HepG2 (cell line): ENCODE results near the gene KRTAP12-3. TPM values are rescaled to one million over a fixed set of nuclear protein-coding genes. Genes with fewer than 3 reads are reported as not detected.

ENCODE experiments used
- ATAC-seq: fragments of 200-7000 bp; cut with Tn5 transposase; 3 replicates; pipeline ENCODE4 v1.9.1; 2020; ENCODE audit warnings: mild to moderate bottlenecking, moderate library complexity
- BruUV-seq: library from RNA; stranded (reverse); fragments of 400-500 nt; replicated peaks from 2 replicates; lab custom pipeline; 2021; lab: Mats Ljungman, UMichigan
- CTCF ChIA-PET: fragments of 300-600 bp; formaldehyde crosslinking; extraction: SDS; loops from one replicate; lab custom pipeline; 2021; ENCODE audit warnings: low total read pairs, inconsistent platforms, low intra/inter-chr PET ratio; lab: Yijun Ruan, JAX
- POLR2A ChIA-PET: fragments of 350-600 bp; sonication (Branson Sonifier 250); formaldehyde crosslinking; loops from one replicate; lab custom pipeline; 2020; ENCODE audit warnings: antibody characterized with exemption, inconsistent platforms; lab: Yijun Ruan, JAX
- DNase-seq: peaks from one replicate; pipeline ENCODE4 v3.0.0-alpha.2; 2015; ENCODE audit warnings: low spot score
- FAIRE-seq: peaks from 3 replicates; lab custom pipeline; 2011; peaks lifted over from hg19 to GRCh38; lab: Jason Lieb, UNC
- H2AFZ ChIP-seq: one replicate; pipeline ENCODE4 v1.6.1; 2011; ENCODE audit warnings: low read length, inconsistent platforms
- H3K27ac ChIP-seq: fragments of 300-600 bp; 3 replicates; pipeline ENCODE4 v1.8.0; 2011; ENCODE audit warnings: mixed run types, mild to moderate bottlenecking, mixed read lengths, low read length, inconsistent platforms; ENCODE audit not compliant: insufficient read depth; ENCODE audit errors: extremely low read length
- H3K27me3 ChIP-seq, 2 experiments: fragments of 200-600 bp in 1 of 2; 2 replicates in 1 of 2; 3 replicates in 1 of 2; pipeline versions ENCODE4 v1.6.0 to v1.8.0; 2011; ENCODE audit warnings: low read length in 2 of 2, mild to moderate bottlenecking in 2 of 2, moderate library complexity in 2 of 2, inconsistent platforms in 1 of 2; ENCODE audit not compliant: insufficient read depth in 2 of 2, control insufficient read depth in 1 of 2
- H3K36me3 ChIP-seq, 2 experiments: fragments of 200-600 bp in 1 of 2; replicated peaks in 1 of 2; 2 replicates in 1 of 2; 3 replicates in 1 of 2; pipeline versions ENCODE4 v1.5.1 to v1.8.0; 2011; ENCODE audit warnings: low read length in 2 of 2, inconsistent platforms in 1 of 2; ENCODE audit not compliant: insufficient read depth in 2 of 2, control insufficient read depth in 1 of 2
- H3K4me1 ChIP-seq: 2 replicates; pipeline ENCODE4 v1.5.1; 2012; ENCODE audit warnings: low read length, inconsistent platforms; ENCODE audit not compliant: insufficient read depth
- H3K4me2 ChIP-seq: 2 replicates; pipeline ENCODE4 v1.6.0; 2011; ENCODE audit warnings: low read depth, low read length, inconsistent platforms
- H3K4me3 ChIP-seq, 3 experiments: fragments of 200-600 bp in 1 of 3; sonication (generic), shearing (Covaris generic) in 1 of 3; replicated peaks in 1 of 3; 2 replicates each; pipeline ENCODE4 v1.5.1; 2011 to 2016; ENCODE audit warnings: low read length in 3 of 3, inconsistent platforms in 2 of 3, low read depth in 2 of 3, mild to moderate bottlenecking in 2 of 3, control low read depth in 1 of 3, mixed read lengths in 1 of 3; ENCODE audit not compliant: insufficient read depth in 1 of 3
- H3K79me2 ChIP-seq: one replicate; pipeline ENCODE4 v1.6.1; 2011; ENCODE audit warnings: low read length, inconsistent platforms; ENCODE audit not compliant: insufficient read depth
- H3K9ac ChIP-seq: 2 replicates; pipeline ENCODE4 v1.6.0; 2011; ENCODE audit warnings: mild to moderate bottlenecking, low read depth, low read length, inconsistent platforms; ENCODE audit not compliant: insufficient read depth
- H3K9me3 ChIP-seq: 2 replicates; pipeline ENCODE4 v1.5.1; 2012; ENCODE audit warnings: mild to moderate bottlenecking, low read length
- H4K20me1 ChIP-seq: 2 replicates; pipeline ENCODE4 v1.6.0; 2011; ENCODE audit warnings: inconsistent platforms, mild to moderate bottlenecking, low read length, moderate library complexity; ENCODE audit not compliant: insufficient read depth
- CHCHD3 ChIP-seq: sonication (generic); formaldehyde crosslinking; IDR thresholded peaks from 2 replicates; pipeline ENCODE4 v1.8.0; 2022; ENCODE audit warnings: mild to moderate bottlenecking, missing genetic modification reagents, moderate library complexity
- FOXA3 ChIP-seq: IDR thresholded peaks from 2 replicates; pipeline ENCODE4 v1.6.1; 2016; ENCODE audit warnings: missing genetic modification reagents, missing compliant biosample characterization
- RBM39 ChIP-seq: fragments of 200-400 bp; formaldehyde crosslinking; IDR thresholded peaks from one replicate; pipeline ENCODE4 v1.6.1; 2018; ENCODE audit warnings: antibody characterized with exemption, mild to moderate bottlenecking, low read depth, low read length; ENCODE audit not compliant: poor library complexity, severe bottlenecking
- SAFB2 ChIP-seq: sonication (generic); formaldehyde crosslinking; IDR thresholded peaks from 2 replicates; pipeline ENCODE4 v1.5.1; 2020; ENCODE audit warnings: missing genetic modification reagents, low read depth, mild to moderate bottlenecking, borderline replicate concordance
- TARDBP ChIP-seq: sonication (generic); formaldehyde crosslinking; IDR thresholded peaks from 2 replicates; pipeline ENCODE4 v1.8.0; 2022; ENCODE audit warnings: mild to moderate bottlenecking, missing genetic modification reagents
- ZFP37 ChIP-seq: sonication (generic); formaldehyde crosslinking; IDR thresholded peaks from 2 replicates; pipeline ENCODE4 v1.4.0; 2020; ENCODE audit warnings: missing genetic modification reagents, borderline replicate concordance
- ZFP62 ChIP-seq: sonication (generic); formaldehyde crosslinking; IDR thresholded peaks from 2 replicates; pipeline ENCODE4 v1.4.0; 2020; ENCODE audit warnings: missing genetic modification reagents
- ZNF446 ChIP-seq: sonication (generic); formaldehyde crosslinking; IDR thresholded peaks from 2 replicates; pipeline ENCODE4 v1.5.0; 2020; ENCODE audit warnings: mild to moderate bottlenecking, missing genetic modification reagents
- ZNF607 ChIP-seq: sonication (generic); formaldehyde crosslinking; IDR thresholded peaks from 2 replicates; pipeline ENCODE4 v1.5.1; 2020; ENCODE audit warnings: missing genetic modification reagents, mild to moderate bottlenecking, borderline replicate concordance
- ZSCAN9 ChIP-seq: IDR thresholded peaks from 2 replicates; pipeline ENCODE4 v1.6.1; 2016; ENCODE audit warnings: borderline replicate concordance
- WGBS: methylation state at CpG from one replicate; pipeline ENCODE4 v1.1.6; 2017; ENCODE audit warnings: low lambda C conversion rate; 5-methylcytosine and 5-hydroxymethylcytosine counted together
- in situ Hi-C: cut with HindIII; loops from 2 replicates; pipeline ENCODE4 v1.10.0; 2017; ENCODE audit warnings: low pct_unique_long_range_greater_than_20kb; ENCODE audit not compliant: extremely low pct_ligation_motif_present
- intact Hi-C: fragments of 100-400 bp; cut with micrococcal nuclease; formaldehyde crosslinking; loops from one replicate; pipeline ENCODE4 v1.10.0; 2022; ENCODE audit not compliant: unreplicated experiment
- polyA plus RNA-seq, 8 experiments: library from polyadenylated mRNA; depleted of rRNA in 3 of 8; stranded (reverse) in 7 of 8; unstranded in 1 of 8; fragments of >200 nt; fragmentation: Illumina TruSeq in 4 of 8; extraction: Trizol in 4 of 8; gene quantifications; 2 replicates each; pipeline versions ENCODE4 v1.2.1 to v1.2.3, GENCODE V29; 2011 to 2016; ENCODE audit warnings: low read depth in 4 of 8, missing spikeins in 1 of 8, mixed read lengths in 1 of 8; ENCODE audit not compliant: insufficient read depth in 1 of 8
- total RNA-seq, 5 experiments: library from RNA; depleted of rRNA; stranded (reverse); fragments of >200 nt; fragmentation: Illumina TruSeq; extraction: Trizol; gene quantifications; 2 replicates each; pipeline ENCODE4 v1.2.3, GENCODE V29; 2016; ENCODE audit warnings: low read depth in 1 of 5
- TF ChIP-seq, protein P1 (sequence below): sonication (generic); formaldehyde crosslinking; IDR thresholded peaks from 2 replicates; pipeline ENCODE4 v1.5.0; 2020; ENCODE audit warnings: missing genetic modification reagents
- TF ChIP-seq, protein P2 (sequence below): sonication (generic); formaldehyde crosslinking; IDR thresholded peaks from 2 replicates; pipeline ENCODE4 v1.8.0; 2022; ENCODE audit warnings: missing genetic modification reagents, mild to moderate bottlenecking, borderline replicate concordance

KRTAP12-3 gene
- total and polyA plus RNA-seq, 2 of the 13 experiments (the other 11 are each of a cell fraction or from before 2014, with no cell fraction given), result not detected

GRCh38 chr21:44699502-44700001 lies 41.8 kb downstream of the KRTAP12-3 start:
- DNase-seq (no peak), FAIRE-seq (no peak), ATAC-seq (no peak)
- POLR2A ChIA-PET, result no interaction called here
- no peak overlapping the region for H3K9ac ChIP-seq
- no peak overlapping the region for H2AFZ ChIP-seq
- H3K27ac ChIP-seq, result no peak overlapping the region
- no peaks in the 10 kb centered on the region for H4K20me1 ChIP-seq
- no peaks in the 10 kb centered on the region for H3K36me3 ChIP-seq
- CTCF ChIA-PET, result no interaction called here
- H3K27me3 ChIP-seq, result peaks cover 5 to 15% of the 10 kb centered on the region in 2 experiments; a peak in 2 of 5 replicates
- BruUV-seq, result no TSS peak
- H3K4me1 ChIP-seq, result peaks cover 95% of the 10 kb centered on the region
- intact Hi-C loops (loop anchor here (5.0 to 10.0 kb wide), 2 partner anchors 38 to 65 kb away; partner anchors contain the start of gene KRTAP10-10), in situ Hi-C loops (no loop called here)
- H3K4me3 ChIP-seq, result no peak overlapping the region
- no peak overlapping the region for H3K4me2 ChIP-seq
- WGBS, result 82% methylated on average over 17 of the region's 17 CpGs
- TF ChIP-seq ZFP62 (CRISPR knock-in tag), result no peak
- TF ChIP-seq SAFB2, result no peak
- TF ChIP-seq FOXA3 (CRISPR knock-in tag), result no peak
- TF ChIP-seq, protein P1, sequence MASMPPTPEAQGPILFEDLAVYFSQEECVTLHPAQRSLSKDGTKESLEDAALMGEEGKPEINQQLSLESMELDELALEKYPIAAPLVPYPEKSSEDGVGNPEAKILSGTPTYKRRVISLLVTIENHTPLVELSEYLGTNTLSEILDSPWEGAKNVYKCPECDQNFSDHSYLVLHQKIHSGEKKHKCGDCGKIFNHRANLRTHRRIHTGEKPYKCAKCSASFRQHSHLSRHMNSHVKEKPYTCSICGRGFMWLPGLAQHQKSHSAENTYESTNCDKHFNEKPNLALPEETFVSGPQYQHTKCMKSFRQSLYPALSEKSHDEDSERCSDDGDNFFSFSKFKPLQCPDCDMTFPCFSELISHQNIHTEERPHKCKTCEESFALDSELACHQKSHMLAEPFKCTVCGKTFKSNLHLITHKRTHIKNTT (CRISPR knock-in tag), result no peak
- no peaks in the 10 kb centered on the region for H3K79me2 ChIP-seq
- H3K9me3 ChIP-seq, result no peaks in the 10 kb centered on the region

- peak overlapping the region in 1 of 3 experiments; percentile 13; a peak in 1 of 6 replicates for H3K4me3 ChIP-seq
- no peak overlapping the region for H3K9ac ChIP-seq
- no peaks in the 10 kb centered on the region for H3K9me3 ChIP-seq
- H3K36me3 ChIP-seq, result no peaks in the 10 kb centered on the region
- intact Hi-C loops, result loop anchor here (5.0 kb wide), 1 partner anchor 37 kb away; no protein-coding TSS in a partner anchor
- H2AFZ ChIP-seq, result no peak overlapping the region
- peak; percentile 43 for FAIRE-seq
- H3K27me3 ChIP-seq, result peaks cover 5 to 16% of the 10 kb centered on the region in 2 experiments; a peak in 3 of 5 replicates
- H4K20me1 ChIP-seq, result no peaks in the 10 kb centered on the region
- peak overlapping the region; percentile 45 for H3K27ac ChIP-seq
- in situ Hi-C loops, result no loop called here
- H3K79me2 ChIP-seq, result no peaks in the 10 kb centered on the region
- CTCF ChIA-PET, result no interaction called here
- 19% methylated on average over 5 of the region's 21 CpGs for WGBS
- ATAC-seq, result no peak
- BruUV-seq, result no TSS peak
- peaks cover 90% of the 10 kb centered on the region for H3K4me1 ChIP-seq
- H3K4me2 ChIP-seq, result peak overlapping the region; percentile 60
- DNase-seq, result peak; percentile 32
- POLR2A ChIA-PET, result no interaction called here
- TF ChIP-seq ZNF446 (CRISPR knock-in tag) (no peak), ZNF607 (peak; percentile 26; the same call in 1 of the 2 replicates), CHCHD3 (CRISPR knock-in tag) (no peak), TARDBP (CRISPR knock-in tag) (peak; percentile 60; the same call in 1 of the 2 replicates), RBM39 (no peak), ZFP37 (CRISPR knock-in tag) (peak; percentile 43; the same call in 1 of the 2 replicates), ZSCAN9 (CRISPR knock-in tag) (0 out of 2 replicates have a peak, but pooled peaks have one; percentile 44)
- TF ChIP-seq, protein P2, sequence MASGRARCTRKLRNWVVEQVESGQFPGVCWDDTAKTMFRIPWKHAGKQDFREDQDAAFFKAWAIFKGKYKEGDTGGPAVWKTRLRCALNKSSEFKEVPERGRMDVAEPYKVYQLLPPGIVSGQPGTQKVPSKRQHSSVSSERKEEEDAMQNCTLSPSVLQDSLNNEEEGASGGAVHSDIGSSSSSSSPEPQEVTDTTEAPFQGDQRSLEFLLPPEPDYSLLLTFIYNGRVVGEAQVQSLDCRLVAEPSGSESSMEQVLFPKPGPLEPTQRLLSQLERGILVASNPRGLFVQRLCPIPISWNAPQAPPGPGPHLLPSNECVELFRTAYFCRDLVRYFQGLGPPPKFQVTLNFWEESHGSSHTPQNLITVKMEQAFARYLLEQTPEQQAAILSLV, result peak; percentile 43; the same call in 1 of the 2 replicates
Measured at GRCh38 chr21:44700101-44701022, 42.6 kb downstream of the KRTAP12-3 start.
